ENCODE results near the gene ZNF469.

ZNF469 gene

DNA sequence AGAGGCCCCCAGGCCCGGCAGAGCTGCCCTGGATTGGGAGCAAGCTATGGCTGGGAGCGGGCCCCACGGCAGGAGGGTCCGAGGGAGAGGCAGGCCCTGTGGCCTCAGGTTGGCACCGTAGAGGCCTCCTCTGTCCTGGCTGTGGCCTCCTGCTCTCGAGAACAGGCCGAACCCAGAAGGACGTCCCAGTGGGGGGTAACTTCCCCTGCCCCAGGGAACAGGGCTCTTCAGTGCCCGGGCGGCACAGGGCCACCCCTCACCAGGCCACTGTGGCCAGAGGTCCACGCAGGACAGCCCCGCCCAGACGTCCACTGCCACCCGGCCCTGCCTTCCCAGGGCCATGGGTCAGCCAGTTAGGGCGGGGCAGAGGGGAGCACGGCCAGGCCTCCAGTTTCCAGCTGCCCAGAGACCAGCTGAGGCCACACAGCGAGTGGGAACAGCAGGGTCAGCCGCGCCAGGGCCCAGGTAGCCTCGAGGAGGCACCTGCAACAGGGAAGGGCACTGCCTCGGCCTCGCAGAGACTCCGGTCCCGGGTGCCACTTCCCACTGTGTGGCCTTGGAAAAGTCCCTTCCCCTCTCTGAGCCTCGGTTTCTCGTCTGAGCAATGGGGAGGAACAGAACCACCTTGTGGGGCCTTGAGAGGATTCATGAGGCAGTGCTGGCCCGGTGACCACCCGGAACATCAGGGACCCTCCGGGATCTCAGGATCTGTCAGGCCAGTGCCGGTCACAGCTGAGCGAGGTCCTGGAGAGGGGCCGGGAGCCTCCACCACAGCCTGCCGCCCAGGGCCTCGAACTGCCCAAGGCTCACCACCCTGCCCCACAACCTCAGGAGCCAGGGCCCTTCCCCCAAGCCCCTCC lies 32.0 kb downstream of the ZNF469 start:
- no peak for DNase-seq

DNA sequence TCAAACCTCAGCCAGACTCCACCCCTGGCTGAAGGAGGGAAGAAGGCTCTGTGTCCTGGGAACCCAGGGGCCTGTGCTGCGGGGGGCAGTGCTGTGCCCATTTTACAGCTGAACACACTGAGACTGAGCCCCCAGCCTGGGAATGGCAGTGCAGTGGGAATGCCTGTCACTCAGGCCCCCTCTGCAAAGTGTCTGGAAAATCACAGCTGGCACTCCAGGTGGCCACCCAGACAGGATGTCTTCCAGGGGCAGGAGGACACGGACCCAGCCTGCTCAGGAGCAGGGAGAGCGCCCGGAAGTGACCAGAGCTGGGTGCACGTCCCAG lies 32.6 kb downstream of the ZNF469 start:
- DNase-seq = no peak

DNA sequence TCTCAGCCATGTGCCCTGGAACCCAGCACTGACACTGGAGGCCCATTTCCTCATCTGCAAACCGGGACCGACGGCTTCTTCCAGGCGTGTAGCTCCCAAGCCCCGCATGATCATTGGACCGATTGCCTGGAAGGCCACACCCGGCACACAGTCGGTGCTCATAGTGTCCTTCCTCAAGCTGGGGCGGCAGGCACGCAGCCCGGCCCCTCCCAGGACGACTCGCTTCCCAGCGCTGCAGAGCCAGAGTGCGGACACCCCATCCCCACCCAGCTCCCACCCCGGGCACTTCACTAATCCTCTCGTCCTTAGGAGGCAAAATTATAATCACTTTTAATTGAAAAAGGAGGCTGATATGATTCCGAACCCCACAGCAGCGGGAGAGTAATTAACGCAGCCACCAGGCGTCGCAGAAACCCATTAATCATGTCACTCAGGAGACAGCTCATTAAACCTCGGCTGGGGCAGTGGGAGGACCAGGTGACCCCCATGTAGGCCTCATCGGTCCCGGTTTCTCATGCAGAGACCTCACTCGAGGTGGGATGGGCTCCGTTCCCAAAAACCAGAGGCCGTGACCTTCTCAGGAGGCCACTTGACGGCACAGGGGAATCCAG lies 33.1 kb downstream of the ZNF469 start:
- no peak for DNase-seq

DNA sequence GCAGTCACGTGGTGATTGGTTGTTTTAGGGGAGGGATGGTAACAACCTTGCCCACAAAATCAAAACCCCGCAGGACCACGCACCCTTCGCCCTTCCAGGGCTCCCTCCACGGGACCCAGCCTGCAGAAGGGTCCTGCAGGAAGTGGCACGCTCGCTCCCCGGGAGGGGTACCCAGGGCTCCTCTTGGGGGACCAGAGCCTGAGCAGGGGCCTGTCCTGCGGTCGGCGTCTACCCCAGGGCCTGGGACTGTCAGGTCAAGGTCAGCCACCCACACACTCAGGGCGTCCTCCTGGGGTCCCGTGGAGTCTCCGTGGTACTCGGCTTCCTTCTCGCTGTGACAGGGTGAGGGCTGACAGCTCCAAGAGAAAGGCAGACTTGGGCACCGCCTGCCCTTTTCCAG lies 33.9 kb downstream of the ZNF469 start:
- no peak for DNase-seq

DNA sequence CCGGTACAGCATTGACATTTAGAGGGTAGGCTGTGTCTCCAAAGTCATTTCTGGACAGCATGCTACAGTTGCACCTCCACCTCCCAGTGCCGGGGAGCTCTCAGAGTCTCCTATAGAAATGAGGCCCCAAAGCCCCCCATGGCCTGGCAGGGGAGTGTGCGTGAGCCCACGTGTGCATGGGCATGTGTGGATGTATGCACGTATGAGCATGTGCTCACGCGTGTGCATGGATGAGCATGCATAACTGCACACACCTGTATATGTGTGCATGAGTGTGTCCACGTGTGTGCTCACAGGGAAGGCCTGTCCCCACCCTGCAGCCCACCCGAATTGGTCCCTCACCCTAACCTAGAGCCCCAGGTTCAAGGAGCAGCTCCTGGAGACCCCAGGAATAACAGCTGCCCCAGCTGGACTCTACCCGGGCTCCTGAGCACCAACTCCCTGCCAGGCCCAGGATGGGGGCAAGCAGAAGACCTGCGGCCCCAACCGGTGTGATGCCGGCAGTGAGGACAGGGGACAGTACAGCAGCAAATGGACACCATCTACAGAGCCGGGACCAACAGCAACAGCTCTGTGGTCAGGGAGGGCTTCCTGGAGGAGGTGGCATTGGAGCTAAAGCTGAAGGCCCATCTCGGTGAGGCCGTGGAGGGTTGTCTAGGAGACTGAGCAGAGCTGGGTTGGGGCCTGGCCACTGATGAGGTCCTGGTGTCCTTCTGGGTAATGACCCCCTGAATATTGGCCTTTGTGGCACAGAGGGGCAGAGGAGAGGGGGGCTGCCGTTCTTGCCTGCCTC lies 35.1 kb downstream of the ZNF469 start:
- no peak for DNase-seq

DNA sequence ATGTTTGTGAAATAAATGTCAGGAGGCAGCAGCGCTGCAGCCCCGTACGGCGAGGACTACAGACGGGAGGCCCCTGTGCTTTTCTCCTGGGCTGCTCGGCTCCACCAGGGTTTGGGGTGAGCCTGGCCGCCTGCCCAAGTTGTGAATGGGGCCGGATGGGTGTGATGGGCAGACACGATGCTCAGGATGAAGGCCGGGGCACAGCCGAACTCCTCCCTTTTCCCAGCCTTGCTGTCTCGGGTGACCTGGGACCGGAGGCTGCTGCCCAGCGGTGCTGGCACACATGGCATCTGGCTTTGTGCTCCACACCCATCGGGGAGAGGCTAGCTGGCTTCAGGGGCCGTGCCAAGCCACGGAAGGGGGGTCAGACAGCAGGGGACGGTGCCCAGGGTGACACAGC lies 36.1 kb downstream of the ZNF469 start:
- no peak for DNase-seq

DNA sequence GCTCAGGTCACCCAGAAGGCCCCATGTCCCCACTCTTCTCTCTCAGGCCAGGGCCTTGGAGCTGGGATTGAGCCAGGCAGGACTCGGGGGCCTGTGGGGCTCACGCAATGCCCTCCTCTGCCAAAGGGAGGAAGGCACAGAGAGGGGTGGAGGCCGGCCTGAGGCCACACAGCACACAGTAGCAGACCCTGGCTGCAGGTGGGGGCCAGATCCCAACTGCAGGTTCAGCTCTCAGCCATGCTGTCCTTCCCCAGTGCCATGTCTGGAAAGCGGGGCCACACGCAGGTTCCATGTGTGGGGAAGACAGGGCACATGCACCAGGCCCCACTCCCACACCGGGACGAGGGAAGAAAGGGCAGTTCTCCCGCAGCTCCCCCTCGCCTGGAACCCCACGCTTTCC lies 37.0 kb downstream of the ZNF469 start:
- DNase-seq = no peak

DNA sequence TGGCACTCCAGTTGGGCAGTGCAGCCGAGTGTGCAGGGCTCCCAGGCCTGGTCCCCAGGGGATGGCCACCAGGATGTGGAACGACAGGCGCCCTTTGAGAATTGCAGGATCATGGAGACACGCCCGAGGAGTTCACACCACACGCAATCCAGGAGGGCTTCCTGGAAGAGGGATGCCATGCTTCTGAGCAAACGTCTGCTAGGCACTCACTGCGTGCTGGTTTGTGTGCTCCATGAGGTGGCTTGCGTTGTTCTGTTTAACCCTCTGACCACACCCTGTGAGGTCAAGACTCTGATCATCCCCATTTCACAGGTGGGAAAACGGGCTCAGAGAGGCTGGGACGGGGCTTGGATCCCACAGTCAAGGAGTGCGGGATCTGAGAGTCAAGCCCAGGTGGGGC lies 37.7 kb downstream of the ZNF469 start:
- no peak for DNase-seq

DNA sequence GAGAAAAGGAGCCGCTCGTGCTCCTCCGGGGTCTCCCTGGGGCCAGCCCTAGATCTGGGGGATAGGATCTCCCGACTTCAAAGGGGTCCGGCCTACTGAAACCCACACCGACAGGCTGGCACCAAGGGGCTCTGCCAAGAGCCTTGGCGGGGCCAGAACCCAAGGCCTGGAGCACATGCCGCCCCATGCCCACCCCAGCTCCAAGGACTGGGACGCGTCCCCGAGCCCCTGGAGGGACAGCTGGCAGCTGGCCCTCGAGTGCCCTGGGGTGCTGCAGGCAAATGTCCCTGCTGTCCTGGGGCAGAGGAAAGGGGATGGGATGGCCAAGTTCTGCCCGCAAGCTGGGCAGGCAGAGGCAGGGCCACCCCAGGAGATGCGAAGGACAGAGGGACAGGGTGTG lies 38.5 kb downstream of the ZNF469 start:
- DNase-seq = no peak

DNA sequence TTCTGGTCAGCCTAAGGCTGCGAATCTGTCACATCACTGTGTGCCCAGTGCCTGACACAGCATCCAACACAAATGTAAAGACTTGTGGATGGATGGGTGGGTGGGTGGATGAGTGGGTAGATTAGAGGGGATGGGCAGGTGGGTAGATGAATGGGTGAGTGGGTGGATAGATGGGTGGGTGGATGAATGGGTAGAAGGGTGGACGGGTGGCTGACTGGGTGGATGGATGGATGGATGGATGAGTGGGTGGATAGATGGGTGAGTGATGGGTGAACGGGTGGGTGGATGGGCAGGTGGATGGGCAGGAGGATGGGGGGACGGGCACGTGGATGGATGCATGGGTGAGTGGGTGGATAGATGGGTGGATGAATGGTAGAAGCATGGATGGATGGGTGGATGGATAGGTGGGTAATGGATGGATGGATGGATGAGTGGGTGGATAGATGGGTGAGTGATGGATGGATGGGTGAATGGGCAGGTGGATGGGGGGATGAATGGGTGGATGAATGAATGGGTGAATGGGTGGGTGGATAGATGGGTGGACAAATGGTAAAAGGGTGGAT lies 39.2 kb downstream of the ZNF469 start:
- DNase-seq = no peak

DNA sequence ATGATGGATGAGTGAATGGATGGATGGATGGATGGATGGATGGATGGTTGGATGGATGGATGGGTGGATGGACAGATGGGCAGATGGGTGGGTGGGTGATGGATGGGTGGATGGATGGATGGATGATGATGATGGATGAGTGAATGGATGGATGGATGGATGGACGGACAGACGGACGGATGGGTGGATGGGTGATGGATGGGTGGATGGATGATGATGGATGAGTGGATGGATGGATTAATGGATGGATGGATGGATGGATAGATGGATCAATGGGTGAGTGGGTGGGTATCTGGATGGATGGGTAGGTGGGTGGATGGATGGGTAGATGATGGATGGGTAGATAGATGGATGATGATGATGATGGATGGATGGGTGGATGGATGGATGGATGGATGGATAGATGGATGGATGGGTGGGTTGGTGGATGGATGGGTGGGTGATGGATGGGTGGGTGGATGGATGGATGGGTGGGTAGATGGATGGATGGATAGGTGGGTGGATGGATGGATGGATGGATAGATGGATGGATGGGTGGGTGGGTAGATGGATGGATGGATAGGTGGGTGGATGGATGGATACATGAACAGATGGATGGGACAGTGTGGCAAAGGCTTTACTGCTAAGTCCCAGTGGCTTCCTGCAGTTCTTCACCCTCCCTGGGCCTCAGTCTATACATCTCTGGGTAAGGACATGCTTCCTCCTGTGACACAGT lies 40.1 kb downstream of the ZNF469 start:
- DNase-seq = no peak

DNA sequence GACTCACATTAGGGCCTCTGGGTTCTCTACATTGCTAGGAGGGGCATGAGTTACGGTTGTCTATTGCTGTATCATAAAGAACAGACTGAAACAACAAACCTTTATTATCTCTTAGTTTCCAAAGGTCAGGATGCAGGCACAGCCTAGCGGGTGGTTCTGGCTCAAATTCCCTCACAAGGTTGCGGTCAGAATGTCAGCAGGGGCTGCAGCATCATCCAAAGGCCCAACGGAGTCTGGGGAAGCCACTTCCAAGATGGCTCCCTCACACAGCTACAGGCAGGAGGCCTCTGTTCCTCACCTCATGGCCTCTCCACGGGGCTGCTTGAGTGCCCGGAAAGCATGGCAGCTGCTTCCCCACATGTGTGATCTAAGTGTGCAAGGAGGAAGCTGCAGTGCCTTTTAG lies 40.7 kb downstream of the ZNF469 start:
- no peak for DNase-seq

DNA sequence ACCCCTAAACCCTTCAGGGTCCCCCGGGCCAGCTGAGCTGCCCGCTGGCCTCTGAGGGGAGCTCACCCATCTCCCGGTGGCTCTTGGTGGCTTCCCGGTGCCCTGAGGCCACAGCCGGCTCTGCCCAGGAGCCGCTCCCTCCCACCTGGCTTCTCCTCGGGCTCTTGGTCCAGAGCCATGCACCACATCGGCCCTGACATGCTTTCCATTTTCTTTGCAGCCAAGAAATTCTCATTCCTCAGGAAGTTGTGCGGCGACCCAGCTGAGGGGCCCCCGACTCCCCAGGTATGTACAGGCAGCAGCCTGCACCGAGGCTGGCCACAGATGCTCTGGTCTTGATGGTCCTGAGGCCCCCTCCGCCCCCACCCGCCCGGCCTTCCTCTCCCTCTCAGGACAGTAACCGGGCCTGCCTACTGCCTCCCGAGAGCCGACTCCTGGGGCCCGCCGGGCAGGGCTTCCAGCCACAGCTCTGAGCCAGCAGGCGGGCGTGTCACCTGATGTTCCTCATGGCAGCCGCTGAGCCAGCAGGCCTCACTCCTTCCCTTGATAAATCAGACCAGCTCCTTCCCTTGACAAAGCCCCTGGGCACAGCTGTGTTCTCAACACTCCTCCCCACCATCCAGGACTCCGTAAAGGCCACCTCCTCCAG lies 42.0 kb downstream of the ZNF469 start:
- no peak for DNase-seq

DNA sequence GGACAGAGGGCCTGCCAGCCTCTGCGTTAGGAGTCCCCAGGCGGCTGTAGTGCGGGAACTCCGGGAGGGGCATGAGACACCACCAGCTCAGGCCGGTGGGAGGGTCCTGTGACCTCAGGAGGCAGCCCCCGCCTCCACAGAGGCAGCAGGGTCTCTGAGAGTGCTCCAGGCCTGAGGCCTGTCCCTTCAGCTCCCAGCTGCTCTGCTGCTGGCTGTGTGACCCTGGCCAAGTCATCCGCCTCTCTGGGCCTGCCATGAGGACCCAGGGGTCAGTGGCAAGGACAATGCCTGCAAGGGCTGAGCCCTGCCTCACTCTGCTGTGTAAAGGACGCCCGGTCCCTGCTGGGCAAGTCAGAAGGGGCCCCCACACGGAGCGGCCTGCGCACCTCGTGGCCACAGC lies 43.3 kb downstream of the ZNF469 start:
- no peak for DNase-seq

DNA sequence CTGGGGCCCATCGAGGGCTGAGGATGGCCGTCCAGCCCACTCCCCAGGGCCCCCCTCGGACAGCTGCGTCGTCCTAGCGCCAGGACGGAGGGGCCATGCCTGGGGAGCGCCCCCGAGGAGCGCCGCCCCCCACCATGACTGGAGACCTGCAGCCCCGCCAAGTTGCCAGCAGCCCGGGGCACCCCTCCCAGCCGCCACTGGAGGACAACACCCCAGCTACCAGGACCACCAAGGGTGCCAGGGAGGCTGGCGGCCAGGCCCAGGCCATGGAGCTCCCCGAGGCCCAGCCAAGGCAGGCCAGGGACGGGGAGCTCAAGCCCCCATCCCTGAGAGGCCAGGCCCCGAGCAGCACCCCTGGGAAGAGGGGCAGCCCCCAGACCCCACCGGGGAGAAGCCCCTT lies 44.6 kb downstream of the ZNF469 start:
- DNase-seq = no peak

DNA sequence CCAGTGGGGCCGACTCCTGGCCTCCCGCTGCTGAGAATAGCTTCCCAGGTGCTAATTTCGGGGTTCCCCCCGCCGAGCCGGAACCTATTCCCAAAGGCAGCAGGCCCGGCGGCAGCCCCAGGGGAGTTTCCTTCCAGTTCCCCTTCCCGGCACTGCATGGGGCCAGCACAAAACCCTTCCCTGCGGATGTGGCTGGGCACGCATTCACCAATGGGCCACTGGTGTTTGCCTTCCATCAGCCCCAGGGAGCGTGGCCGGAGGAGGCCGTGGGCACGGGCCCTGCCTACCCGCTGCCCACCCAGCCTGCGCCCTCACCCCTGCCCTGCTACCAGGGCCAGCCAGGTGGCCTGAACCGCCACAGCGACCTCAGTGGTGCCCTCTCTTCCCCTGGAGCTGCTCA lies 45.4 kb downstream of the ZNF469 start:
- DNase-seq = no peak

DNA sequence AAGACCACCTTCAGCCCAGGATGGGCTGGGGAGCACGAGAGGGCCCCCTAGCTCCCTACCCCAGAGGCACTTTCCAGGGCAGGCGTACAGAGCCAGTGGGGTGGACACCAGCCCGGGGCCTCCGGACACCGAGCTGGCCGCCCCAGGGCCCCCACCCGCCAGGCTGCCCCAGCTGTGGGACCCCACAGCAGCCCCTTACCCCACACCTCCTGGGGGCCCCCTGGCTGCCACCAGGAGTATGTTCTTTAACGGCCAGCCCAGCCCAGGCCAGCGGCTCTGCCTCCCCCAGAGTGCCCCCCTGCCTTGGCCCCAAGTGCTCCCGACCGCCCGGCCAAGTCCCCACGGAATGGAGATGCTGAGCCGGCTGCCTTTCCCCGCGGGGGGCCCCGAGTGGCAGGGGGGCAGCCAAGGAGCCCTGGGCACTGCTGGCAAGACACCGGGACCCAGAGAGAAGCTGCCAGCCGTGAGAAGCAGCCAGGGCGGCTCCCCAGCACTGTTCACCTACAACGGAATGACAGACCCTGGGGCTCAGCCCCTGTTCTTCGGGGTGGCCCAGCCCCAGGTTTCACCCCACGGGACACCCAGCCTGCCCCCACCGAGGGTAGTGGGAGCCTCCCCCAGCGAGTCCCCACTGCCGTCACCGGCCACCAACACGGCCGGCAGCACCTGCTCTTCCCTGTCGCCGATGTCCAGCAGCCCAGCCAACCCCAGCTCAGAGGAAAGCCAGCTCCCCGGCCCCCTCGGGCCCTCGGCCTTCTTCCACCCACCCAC lies 46.0 kb downstream of the ZNF469 start:
- DNase-seq = no peak

DNA sequence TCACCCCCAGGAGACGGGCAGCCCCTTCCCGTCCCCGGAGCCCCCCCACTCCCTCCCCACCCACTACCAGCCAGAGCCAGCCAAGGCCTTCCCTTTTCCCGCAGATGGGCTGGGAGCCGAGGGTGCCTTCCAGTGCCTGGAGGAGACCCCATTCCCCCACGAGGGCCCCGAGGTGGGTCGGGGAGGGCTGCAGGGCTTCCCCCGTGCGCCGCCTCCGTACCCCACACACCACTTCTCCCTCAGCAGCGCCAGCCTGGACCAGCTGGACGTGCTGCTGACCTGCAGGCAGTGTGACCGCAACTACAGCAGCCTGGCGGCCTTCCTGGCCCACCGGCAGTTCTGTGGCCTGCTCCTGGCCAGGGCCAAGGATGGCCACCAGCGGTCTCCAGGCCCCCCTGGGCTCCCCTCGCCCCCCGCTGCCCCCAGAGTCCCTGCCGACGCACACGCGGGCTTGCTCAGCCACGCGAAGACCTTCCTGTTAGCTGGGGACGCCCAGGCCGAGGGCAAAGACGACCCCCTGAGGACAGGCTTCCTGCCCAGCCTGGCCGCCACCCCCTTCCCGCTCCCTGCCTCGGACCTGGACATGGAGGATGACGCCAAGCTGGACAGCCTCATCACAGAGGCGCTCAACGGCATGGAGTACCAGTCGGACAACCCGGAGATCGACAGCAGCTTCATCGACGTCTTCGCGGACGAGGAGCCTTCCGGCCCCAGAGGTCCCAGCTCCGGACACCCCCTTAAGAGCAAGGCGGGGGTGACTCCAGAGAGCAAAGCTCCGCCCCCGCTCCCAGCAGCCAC lies 46.8 kb downstream of the ZNF469 start:
- no peak for DNase-seq

DNA sequence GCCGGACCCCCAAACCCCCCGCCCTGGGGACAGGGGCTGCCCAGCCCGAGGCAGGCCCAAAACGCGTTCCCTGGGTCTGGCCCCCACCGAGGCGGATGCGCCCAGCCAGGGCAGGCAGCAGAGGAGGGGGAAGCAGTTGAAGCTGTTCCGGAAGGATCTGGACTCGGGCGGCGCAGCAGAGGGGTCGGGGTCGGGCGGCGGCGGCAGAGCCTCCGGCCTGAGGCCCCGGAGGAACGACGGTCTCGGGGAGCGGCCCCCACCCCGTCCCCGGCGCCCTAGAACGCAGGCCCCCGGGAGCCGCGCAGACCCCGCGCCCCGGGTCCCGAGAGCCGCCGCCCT lies 47.4 kb downstream of the ZNF469 start:
- DNase-seq = no peak

DNA sequence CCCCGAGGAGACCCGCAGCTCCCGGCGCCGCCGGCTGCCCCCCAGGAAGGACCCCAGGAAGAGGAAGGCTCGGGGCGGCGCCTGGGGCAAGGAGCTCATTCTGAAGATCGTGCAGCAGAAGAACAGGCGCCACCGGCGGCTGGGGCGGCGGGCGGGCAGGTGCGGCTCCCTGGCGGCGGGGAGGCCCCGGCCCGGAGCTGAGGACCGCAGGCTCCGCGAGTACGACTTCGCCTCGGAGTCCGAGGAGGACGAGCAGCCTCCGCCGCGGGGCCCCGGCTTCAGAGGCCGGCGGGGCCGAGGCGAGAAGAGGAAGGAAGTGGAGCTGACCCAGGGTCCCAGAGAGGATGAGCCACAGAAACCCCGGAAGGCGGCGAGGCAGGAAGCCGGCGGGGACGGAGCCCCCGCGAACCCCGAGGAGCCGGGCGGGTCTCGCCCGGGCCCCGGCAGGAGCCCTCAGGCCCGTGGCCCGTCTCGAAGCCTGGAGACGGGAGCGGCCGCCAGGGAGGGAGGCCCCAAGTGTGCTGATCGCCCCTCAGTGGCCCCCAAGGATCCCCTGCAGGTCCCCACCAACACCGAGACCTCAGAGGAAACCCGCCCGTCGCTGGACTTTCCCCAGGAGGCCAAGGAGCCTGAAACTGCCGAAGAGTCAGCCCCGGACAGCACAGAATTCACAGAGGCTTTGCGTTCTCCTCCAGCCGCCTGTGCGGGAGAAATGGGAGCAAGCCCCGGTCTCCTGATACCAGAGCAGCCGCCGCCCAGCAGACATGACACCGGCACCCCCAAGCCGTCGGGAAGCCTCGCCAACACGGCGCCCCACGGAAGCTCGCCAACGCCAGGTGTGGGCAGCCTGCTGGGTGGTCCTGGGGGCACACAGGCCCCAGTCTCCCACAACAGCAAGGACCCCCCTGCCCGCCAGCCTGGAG lies 48.0 kb downstream of the ZNF469 start:
- DNase-seq = peak; percentile 29

All from GF-D8 (cell line).